ENCODE data around the gene CDKN2B-AS1.

- no peak for TF ChIP-seq CTCF (IDR thresholded peaks at IDR 0.05)
- TF ChIP-seq ZFX (IDR thresholded peaks at IDR 0.05; ENCODE audit: borderline replicate concordance), result no peak
These were observed 104.2 kb downstream of the CDKN2B-AS1 start for GRCh38 chr9:22098643-22099332.
